ENCODE results near the gene HTRA1.

GRCh38 chr10:122548407-122549085 lies 87.2 kb downstream of the HTRA1 start:
- no peak for TF ChIP-seq POLR2AphosphoS5 (IDR thresholded peaks at IDR 0.05)
- TF ChIP-seq CTCF (IDR thresholded peaks at IDR 0.05): no peak
